GM21529 (cell line): Measurements from ENCODE around the gene KCNA2.

ENCODE experiments used
- ATAC-seq: cut with Tn5 transposase; IDR thresholded peaks from one replicate; pipeline ENCODE4 v1.9.1; 2021; ENCODE audit not compliant: unreplicated experiment

The KCNA2 gene

DNA sequence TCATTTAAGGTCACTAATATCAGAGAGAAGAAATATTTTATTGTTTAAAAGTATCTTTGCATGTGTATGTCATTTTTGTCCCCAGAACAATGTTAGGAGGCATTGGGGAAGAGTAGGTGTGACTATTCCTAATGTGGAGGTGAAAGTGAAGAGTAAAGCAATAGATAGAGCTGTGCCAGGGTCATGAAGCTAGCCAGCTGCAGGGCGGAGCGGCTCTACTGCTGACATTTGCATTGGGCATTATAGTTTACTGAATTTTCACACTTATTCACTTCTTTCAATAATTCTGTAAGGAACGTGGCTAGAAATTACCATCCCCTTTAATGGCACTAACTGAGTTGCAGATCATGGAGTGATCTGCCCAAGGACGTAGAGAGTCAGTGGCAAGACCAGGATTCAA is 35.3 kb downstream of the KCNA2 start:
- no peak for ATAC-seq

DNA sequence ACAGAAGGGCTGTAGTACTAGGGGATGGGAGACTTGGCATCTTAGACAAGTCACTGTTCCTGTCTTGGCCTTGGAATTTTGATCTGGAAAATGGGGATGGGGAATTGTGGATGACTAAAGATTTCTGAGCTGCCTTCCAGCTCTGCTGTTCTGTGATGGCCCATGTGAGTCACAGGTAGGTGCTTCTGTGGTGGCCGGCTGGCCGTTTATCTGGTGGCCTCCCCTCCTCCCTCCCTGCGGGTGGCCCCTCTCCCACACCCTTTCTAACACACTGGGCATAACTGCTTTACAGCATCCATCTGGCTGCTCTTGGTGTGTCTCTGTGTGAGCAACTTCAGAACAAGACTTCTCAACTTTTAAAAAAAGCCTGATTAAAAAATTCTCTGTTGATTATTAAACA is 35.9 kb downstream of the KCNA2 start:
- ATAC-seq = no peak

DNA sequence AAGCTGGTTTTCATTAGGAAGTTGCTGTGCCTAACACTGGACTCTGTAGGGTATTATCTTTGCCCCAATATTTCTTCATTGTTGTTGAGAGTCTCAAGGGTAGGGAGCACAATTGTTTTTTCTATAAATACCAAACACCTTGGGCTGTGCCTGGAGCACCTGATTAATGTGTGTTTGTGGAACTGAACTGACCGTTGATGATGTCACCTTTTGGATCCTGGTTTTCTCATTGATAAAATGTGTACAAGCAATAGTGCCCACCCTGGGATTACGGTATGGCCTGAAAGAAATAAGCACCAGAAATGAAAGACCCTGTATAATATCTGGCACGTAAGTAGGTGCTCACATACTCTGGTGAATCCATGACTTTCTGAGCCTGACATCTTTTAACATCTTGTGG is 39.3 kb downstream of the KCNA2 start:
- ATAC-seq = no peak

DNA sequence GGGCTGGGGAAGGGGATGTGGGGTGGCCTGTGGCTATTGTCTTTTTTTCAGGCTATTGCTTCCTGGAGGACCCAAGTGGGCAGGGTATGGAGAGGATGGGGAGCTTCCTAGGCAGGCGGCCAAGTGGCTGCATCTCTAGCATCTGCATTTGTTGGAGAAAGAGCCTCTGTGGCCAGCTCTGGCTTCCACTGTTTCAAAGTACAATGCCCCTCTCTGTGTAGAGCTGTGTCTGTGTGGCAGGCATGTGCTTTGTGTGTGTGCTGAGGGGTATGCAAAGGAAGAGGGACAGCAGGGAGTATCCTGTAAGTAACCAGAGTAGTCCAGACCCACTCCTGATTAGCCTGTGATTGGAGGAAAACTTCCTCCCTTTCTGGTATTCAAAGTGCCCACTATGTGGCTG is 40.6 kb downstream of the KCNA2 start:
- no peak for ATAC-seq

DNA sequence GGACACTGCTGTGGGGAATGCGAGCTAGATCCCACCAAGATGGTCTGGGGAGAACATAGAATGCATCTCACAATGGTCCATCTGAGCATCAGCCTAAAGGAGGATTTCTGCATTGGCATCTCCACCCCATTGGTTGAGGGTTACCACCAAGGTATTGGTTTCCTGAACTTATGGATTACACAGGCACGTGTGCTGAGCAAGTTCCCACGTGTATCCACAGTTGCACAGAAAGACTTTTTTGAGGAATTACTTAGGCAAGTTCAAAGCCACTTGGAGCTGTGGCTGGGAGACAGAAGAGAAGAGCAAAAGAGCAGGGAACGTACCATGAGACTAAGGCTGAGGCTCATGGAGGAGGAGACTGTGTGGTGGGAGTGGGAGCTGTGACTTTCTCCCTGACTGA is 43.1 kb downstream of the KCNA2 start:
- ATAC-seq = no peak

DNA sequence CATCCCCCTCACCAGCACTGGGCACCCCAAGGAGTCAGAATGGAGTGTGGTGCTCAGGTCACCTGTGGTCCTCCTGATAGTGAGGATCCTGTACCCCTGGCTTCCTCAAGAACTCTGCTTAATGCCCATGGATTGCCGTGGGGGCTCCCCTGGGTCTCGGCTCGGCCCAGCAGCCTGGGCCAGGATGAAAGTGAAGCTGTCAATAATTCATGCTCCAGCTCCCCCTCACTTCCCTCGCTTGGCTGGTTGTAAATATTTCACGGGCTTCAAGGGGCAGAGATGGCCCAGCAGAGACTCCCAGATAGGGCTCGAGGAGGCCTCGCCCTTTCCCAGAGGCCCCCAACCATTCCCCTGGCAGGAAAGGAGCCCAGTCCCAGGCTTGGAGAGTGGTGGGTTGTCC is 44.6 kb downstream of the KCNA2 start:
- no peak for ATAC-seq

DNA sequence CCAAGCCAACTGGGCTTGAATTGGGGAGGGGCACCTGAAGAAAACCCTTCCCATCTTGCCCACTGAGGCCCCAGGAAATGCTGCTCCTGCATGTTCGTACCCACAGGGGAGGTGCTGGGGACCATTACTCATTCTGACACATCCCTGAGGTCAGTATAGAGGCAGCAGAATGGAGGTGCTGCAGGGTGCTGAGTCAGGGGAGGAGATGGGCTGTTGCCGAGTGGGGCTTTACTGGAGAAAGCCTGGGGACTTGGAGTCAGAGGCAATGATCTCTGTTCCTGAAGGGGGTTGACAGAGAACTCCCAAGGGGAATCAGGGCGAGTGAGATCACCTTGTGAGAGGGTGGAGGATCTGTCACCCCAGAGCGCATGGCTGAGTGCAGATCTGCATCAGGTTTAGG is 47.0 kb downstream of the KCNA2 start:
- ATAC-seq = no peak

DNA sequence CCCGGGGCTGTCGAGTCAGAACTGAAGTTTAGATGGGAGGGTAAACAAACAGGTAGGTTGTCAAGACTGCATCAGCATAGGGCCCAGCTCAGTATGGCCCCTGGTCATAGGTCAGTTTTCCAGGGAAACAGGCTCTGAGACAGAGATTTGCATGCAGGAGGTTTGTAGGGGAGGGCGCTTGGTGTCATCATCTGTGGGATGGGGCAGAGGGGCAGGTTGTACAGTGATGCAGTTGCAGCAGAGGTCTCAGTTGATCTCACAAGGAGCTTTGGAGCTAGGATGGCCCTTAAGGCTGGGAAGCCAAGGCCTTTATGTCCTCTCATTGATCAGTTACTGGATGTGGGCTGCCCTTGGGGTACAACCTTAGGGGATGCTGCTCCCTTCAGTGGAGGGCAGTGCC is 48.7 kb downstream of the KCNA2 start:
- no peak for ATAC-seq

DNA sequence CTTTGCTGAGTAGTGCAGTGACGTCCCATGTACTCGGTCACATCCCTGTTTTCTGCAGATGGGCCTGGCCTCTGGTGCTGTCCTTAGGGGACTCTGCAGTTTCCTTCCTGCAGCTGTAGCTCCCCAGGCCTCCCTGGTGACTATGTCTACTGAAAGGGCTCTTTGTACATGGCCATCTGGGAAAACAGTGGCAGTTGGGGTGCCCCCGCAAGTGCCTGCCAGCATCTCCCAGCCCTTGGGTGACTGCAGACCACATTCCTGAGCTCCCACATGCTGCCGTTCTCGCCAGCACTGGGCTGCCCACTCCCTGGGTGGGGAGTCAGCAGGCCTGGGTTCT is 49.7 kb downstream of the KCNA2 start:
- no peak for ATAC-seq

DNA sequence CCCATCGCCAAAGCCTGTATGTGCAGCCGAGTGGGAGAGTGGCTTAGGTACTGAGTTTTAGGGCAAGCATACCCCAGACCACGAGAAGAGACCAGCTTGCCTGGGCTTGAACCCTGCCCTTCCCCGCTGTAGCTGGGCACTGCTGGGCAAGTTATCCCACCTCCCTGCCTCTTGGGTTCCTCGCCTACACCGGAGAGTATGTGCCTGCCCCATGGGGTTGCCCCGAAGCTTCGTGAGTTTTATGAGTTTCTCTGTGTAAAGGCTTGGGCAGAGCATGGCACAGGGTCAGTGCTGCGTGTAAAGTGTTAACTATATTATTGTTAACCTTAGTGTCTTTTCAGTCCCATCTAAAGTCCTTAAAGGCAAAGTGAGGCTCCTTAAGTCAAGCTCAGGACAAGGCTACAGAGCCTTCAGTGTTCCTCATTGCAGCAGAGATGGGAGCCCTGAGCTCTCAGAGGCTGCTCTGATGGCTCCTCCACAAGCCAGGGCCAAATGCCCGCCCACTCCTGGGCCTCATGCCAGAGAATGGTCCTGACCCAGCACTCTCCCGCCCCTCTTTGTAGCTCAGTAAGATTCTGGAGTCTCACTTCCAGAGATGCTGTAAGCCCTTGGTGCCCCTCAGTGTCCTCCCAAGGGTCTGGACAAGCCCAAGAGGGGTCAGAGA is 50.2 kb downstream of the KCNA2 start:
- no peak for ATAC-seq

DNA sequence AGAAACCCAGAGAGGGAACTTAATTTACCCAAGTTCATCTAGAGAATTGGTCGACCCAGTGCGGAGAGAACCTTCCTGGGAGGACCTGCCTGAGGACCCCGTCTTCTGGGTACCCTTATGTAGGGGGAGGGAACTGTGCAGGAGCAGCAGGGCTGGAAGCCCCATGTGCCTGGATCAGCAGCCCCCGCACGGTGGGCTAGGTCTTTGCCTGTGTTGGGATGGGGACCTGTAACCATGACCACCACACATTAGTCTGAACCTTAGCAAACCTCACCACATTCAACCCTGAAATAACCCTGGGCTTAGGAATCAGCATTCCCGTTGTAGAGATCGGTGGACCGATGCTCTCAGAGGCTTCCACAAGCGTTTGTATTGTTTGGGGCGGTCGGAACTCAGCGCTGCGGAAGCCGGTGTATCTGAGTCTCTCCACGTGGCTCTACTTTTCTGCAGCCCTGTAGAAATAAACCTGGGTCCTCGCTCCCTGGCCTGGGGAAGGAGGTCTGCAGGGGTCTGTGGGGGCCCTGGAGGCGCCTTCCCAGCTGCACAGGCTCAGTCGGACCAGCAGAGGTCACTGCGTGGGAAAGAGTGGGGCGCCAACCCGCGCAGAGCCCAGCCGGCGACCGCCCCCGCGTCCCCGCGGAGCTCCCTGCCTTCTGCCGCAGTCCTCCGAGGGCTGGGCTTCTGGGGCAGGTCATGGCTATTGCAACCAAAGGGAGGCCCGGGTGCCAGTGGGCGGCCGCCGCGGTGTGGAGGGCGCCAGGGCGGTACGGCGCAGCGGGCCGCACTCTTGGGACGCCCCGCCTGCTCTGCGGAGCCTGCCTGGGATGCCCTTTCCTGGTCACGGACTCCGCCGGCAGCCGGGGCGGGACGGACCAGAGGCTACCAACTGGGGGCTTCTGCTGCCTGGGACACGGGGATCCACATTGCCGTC is 51.0 kb downstream of the KCNA2 start:
- ATAC-seq = no peak

DNA sequence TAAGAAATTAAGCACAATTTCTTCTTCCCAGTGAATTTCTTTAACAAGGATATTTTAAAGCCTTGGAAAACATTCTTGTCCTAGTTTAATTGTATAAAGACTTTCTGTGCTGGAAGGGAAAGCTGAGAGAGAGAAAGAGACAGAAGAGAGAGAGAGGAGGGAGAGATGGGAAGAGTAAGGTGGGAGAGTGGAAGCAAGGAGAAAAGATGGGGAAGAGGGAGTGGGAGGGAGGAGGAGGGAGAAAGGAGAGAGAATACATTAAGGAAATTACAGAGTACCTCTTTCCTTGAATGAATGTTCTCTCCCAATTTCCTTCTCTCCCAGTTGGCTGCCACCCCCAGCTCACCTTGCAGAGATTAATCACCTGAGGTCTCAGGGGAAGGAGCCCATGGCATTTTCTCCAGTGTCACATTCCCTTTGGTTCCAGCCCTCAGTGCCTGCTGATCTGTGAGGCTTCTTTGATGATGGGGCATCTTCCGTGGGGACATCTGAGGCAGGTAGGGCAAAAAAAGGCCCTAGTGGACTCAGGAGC is 54.8 kb downstream of the KCNA2 start:
- ATAC-seq = no peak

DNA sequence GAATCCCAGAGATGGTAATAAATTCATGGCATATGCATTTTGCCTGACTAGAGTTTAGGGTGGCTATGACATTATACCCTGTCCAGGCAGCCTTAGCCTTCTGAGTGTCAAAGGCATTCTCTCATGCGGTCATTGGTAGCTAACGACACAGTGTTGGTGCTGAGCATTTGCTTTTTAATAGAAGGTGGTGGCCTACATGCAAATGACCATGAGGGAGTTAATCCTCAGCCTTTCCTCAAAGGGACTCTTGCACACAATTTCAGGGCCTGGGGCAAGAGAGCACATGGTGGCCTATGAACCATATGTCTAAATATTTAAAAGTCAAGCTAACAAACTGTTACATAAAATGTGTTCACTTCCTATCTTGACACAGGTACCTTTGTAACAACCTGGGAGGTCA is 56.3 kb downstream of the KCNA2 start:
- ATAC-seq = no peak

DNA sequence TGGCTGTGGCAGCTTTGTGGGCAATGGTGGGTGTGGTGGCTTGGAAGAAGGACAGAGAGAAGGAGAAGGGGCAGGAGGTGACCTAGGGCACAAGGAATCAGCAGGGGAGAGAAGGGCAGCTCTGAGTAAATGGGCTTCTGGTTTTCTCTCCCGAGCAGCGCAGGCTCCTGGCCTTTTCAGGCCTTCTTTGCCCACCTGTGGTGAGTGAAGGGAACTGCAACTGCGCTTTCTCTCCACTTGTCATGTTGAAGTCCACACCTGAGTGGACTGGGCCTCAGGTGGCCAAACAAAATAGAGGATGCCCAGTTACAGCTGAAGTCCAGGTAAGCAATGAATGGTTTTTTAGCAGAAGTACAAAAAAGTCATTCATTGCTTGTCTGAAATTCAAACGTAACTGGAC is 57.8 kb downstream of the KCNA2 start:
- ATAC-seq = no peak

DNA sequence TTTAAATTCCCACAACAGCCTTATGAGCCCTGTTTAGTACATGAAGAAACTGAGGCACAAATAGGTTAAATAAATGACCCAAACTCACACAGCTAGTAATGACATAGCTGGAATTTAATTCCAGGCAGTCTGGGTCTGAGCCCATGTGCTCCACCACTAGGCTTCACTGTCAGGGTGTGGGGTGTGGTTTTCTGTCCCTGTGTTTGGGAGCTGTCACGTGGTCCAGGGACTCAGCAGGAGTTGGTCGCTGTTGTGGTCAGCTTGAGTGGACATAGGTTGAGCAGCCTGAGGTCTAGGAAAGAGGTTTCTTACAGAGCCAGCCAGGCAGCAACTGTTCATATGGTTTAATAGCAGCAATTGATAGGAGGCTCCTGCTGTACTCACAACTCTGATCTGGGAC is 59.1 kb downstream of the KCNA2 start:
- no peak for ATAC-seq

DNA sequence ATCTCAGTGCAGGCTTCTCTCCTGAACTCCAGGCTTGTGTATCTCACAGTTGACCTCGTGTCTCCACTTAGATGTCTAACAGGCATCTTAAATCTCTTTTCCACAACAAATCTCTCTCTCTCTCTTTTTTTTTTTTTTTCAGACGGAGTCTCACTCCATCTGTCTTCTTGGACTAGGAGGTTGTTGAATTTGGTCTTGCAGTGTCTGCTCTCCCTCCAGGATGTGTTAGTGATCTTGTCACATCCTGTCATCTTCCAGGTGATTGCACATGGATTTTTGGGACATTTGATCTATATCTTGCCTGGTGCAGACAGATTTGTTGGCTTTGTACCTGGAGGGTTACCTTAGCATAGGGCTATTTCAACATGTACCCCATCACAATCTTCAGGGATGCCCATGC is 60.7 kb downstream of the KCNA2 start:
- ATAC-seq = no peak

DNA sequence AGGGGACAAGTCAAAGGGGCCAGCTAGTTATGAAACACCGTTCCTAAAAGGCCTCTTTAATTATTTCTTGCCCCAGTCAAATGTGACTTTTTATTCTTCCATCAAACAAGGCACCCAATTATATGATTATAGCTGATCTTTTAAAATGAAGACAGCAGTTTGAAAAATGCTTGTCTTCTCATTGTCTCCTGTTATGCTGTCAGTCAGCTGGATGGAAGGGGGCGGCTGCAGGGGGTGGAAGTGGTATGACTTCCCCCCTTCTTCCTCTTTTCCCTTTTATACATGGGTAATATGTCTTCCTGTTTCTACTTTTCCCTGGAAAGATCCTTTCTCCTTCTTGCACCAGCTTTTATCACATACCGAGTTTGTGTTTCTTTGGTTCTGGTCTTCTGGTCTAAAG is 61.4 kb downstream of the KCNA2 start:
- no peak for ATAC-seq
